Stimulated activated CD8-positive, alpha-beta memory T cell treated with anti-CD3 and anti-CD28 coated beads, Interleukin-15, amount 100 ng/mL, for 4 hours (primary cell): ENCODE results near the gene CT45A10.
"Not testable (repeated sequence)": the region's sequence is repeated elsewhere in the genome, so short reads cannot be mapped to it uniquely, and the experiment has no call there.

Experiments
- DNase-seq, 2 donors: peaks; one replicate each; pipeline ENCODE4 v3.0.0-alpha.2; 2020; ENCODE audit warnings: low read depth in 2 of 2

Gene CT45A10

DNA sequence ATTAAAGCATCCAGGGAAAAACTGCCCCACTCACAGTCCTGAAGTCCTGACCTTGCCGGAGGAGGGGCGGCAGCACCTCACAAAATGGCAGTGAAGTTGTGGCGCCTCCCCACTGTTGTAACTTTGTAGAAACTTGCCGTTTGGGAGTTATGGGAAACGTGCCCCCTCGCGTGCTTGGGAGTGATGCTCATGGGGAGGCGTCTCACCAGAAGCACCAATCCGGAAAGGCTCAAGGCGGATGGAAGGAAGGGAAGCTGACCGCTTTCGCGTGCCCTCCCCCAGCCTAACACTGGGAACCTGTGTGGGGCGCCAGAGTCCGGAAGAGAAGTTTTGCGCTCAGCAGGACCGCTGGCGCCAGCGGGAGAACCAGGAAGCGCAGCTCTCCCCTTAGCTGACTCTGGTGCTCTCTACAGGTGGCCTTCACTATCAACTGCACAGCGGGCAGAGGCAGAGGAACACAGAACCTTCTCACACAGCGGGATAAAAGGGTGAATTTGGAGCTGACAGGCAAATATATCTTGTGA, at the start of gene CT45A10, which contains the start of gene SAGE1:
Gene CT45A10, minus strand, starts transcription at position 151 of the 524 bp plus-strand sequence. CDS start 8,100 bp downstream, outside the sequence.
Gene SAGE1, plus strand, starts transcription at position 423 of the 524 bp plus-strand sequence. CDS start 2,527 bp downstream, outside the sequence.
- DNase-seq, result no peak

DNA sequence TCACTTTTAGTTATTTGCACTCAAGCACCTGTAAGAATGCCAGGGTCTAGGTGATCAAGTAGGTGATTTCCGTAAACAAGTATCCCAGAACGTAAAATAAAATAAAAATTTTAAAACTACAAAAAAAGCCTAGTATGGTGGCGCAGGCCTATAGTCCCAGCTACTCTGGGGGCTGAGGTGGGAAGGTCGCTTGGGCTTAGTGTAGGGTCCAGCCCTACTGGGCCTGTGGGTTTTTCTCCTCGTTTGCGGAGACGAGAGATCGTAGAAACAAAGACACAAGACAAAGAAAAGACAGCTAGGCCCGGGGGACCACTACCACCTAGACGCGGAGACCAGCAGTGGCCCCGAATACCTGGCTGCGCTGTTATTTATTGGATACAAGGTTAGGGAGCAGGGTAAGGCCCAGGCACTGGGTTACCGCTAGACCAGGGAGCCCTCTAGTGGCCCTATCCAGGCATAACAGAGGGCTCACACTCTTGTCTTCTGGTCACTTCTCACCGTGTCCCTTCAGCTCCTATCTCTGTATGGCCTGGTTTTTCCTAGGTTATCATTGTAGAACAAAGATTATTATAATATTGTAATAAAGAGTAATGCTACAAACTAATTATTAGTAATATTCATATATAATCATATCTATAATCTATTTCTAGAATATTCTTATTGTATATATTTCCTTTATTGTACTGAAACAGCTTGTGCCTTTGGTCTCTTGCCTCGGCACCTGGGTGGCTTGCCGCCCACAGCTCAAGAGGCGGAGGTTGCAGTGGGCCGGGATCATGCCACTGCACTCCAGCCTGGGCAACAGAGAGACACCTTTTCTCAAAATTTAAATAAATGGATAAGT, 38.6 kb upstream of the CT45A10 start:
- DNase-seq, result no peak

DNA sequence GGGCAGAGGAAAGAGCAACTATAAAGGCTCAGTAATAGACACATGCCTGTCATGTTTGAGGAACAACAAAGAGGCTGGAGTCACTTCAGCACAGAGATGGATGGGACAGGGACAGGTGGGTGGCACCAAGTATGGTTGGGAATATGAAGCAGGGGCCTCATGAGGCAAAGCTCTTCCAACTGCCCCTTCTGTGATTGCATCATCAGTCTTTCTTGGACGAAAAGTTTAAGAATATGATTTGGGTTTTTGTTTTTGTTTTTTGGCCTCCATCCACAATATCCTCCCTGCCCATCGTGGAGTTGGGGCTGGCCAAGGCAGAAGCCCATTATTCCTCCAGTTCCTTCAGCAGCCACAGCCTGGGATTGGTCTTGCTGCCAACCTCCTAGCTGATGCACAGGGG, 34.7 kb upstream of the CT45A10 start:
- DNase-seq, result no peak

- DNase-seq, result no peak
Observed at GRCh38 chrX:135923353-135923752, 30.1 kb upstream of the CT45A10 start.

DNA sequence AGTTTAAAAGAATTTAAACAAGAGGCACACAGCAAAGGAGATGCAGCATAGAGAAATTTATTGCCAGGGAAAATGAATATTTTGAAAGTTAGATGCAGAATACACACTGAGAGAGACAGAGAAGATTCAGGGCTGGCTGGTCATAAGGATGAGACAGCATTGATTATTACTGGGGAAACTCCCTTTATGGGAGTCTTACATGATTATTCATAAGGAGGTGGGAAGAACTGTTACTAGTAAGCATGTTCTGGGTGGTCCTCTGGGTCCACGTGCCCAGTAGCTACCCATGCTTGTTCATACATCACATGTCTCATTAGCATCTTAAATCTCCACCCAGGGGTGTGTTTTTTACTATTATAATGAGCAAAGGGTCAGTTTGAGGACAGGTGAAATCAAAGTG, 27.3 kb upstream of the CT45A10 start:
- DNase-seq, result not testable (repeated sequence)

- DNase-seq, result no peak
Observed at GRCh38 chrX:135914404-135914803, 21.2 kb upstream of the CT45A10 start.

GRCh38 chrX:135910251-135910650, 17.0 kb upstream of the CT45A10 start:
- DNase-seq, result no peak

DNA sequence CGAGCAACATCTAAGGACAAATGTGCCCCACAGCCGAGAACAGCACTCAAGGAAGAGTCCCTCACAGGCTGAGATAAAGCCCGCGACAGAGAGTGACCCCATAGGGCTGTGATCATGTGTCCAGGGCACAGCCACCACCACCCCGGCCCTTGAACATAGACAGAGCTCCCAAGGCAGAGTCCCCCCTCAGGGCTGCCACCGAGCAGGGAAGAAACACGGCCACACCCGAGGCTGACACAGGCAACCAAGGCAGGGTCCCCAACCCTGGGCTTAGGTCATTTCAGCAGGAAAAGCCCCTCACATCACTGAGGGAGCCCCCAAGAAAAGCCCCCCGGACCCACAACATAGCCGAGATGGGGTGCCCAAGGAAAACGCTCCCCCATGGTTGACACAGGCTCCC, 463 bp downstream of the CT45A10 start:
- no peak for DNase-seq

DNA sequence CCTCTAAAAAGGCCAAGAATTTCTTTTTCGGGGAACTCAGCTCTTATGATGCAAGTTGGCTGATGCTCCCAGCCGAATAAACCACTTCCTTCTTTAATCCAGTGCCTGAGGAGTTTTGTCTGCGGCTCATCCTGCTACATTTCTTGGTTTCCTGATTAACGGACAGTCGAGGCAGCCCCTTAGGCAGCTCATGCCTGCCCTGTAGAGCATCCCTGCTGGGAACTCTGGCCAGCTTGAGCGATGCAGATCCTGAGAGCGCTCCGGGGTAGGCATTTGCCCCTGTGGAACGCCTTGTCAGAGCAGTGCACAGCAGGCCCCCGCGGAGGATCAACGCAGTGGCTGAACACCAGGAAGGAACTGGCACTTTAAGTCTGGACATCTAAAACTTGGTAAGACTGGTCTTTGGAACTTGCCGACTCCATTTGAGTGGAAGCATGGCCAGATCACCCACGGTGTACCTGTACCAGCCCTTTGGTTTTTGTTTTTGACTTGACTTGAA, 3.1 kb downstream of the CT45A10 start:
- DNase-seq, result no peak

- DNase-seq, result not testable (repeated sequence)
Observed at GRCh38 chrX:135888976-135889375, 4.3 kb downstream of the CT45A10 start.

GRCh38 chrX:135888230-135888629, 5.0 kb downstream of the CT45A10 start:
- DNase-seq, result not testable (repeated sequence)

GRCh38 chrX:135882741-135883140, 10.5 kb downstream of the CT45A10 start:
- DNase-seq, result not testable (repeated sequence)

DNA sequence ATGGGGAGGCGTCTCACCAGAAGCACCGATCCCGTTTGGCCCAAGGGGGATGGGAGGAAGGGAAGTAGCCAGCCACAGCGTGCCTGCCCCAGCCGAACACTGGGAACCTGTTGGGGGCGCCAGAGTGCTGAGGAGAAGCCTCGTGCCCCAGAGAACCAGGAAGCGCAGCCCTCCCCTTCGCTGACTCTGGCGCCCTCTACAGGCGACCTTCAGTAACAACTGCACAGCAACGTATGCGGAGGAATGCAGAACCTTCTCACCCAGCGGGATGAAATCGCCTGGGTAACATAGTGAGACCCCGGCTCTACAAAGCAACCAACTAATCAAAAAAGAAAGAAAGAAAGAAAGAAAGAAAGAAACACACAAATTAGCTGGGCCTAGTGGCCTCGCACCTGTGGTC, 21.5 kb downstream of the CT45A10 start, which contains the start of gene CT45A9:
Gene CT45A9, minus strand, starts transcription at position 101 of the 400 bp plus-strand sequence. CDS start 3,751 bp downstream, outside the sequence.
- not testable (repeated sequence) for DNase-seq

DNA sequence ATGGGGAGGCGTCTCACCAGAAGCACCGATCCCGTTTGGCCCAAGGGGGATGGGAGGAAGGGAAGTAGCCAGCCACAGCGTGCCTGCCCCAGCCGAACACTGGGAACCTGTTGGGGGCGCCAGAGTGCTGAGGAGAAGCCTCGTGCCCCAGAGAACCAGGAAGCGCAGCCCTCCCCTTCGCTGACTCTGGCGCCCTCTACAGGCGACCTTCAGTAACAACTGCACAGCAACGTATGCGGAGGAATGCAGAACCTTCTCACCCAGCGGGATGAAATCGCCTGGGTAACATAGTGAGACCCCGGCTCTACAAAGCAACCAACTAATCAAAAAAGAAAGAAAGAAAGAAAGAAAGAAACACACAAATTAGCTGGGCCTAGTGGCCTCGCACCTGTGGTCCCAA, 38.8 kb downstream of the CT45A10 start, which contains the start of gene CT45A8:
Gene CT45A8, minus strand, starts transcription at position 101 of the 400 bp plus-strand sequence. CDS start 3,755 bp downstream, outside the sequence.
- not testable (repeated sequence) for DNase-seq

DNA sequence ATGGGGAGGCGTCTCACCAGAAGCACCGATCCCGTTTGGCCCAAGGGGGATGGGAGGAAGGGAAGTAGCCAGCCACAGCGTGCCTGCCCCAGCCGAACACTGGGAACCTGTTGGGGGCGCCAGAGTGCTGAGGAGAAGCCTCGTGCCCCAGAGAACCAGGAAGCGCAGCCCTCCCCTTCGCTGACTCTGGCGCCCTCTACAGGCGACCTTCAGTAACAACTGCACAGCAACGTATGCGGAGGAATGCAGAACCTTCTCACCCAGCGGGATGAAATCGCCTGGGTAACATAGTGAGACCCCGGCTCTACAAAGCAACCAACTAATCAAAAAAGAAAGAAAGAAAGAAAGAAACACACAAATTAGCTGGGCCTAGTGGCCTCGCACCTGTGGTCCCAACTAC, 56.1 kb downstream of the CT45A10 start, which contains the start of gene CT45A7:
Gene CT45A7, minus strand, starts transcription at position 101 of the 400 bp plus-strand sequence. CDS start 3,747 bp downstream, outside the sequence.
- not testable (repeated sequence) for DNase-seq
